Ectodermal cell (in vitro differentiated cells): ENCODE measurements around the gene PLCE1.

Source experiments
- H3K27ac ChIP-seq: 2 replicates; pipeline ENCODE4 v1.7.0; 2013; ENCODE audit warnings: mild to moderate bottlenecking, low read depth, low read length; ENCODE audit not compliant: insufficient read depth, poor library complexity, severe bottlenecking
- H3K27me3 ChIP-seq: 2 replicates; pipeline ENCODE4 v1.7.0; 2013; ENCODE audit warnings: mild to moderate bottlenecking, low read length; ENCODE audit not compliant: insufficient read depth, control insufficient read depth, poor library complexity, severe bottlenecking
- H3K36me3 ChIP-seq: one replicate; pipeline ENCODE4 v1.7.0; 2013; ENCODE audit warnings: low read length; ENCODE audit not compliant: control insufficient read depth, insufficient read depth
- H3K4me1 ChIP-seq: one replicate; pipeline ENCODE4 v1.7.0; 2013; ENCODE audit warnings: low read length; ENCODE audit not compliant: control insufficient read depth, insufficient read depth
- H3K4me3 ChIP-seq: 2 replicates; pipeline ENCODE4 v1.7.0; 2013; ENCODE audit warnings: low read depth, low read length, control low read depth; ENCODE audit not compliant: insufficient read depth
- H3K9me3 ChIP-seq: 2 replicates; pipeline ENCODE4 v1.7.0; 2013; ENCODE audit warnings: mild to moderate bottlenecking, low read length, moderate library complexity; ENCODE audit not compliant: control insufficient read depth
- WGBS, 2 experiments: methylation state at CpG; one replicate each; pipeline ENCODE4 v1.1.7; 2013; ENCODE audit warnings: missing lambda C conversion rate in 2 of 2; 5-methylcytosine and 5-hydroxymethylcytosine counted together

The PLCE1 gene

DNA sequence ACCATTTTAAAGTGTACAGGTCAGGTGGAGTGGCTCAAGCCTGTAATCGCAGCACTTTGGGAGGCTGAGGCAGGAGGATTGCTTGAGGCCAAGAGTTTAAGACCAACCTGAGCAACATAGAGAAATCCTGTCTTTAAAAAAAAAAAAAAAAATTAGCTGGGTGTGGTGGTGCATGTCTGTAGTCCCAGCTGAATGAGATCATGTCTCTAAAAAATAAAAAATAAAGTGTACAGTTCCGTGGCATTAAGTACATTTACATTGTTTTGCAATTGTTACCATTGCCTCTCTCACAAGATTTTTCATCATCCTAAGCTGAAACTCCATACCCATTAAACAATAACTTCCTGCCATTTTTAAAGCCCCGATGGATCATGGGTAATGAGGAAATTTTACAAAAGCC lies 20.6 kb downstream of the PLCE1 start:
- 96 to 100% methylated on average over 3 of the region's 3 CpGs for WGBS, 2 experiments
- H3K9me3 ChIP-seq = no peaks in the 10 kb centered on the region
- H3K27me3 ChIP-seq = no peaks in the 10 kb centered on the region
- no peaks in the 10 kb centered on the region for H3K4me1 ChIP-seq
- H3K27ac ChIP-seq = no peak overlapping the region
- H3K4me3 ChIP-seq = no peak overlapping the region
- H3K36me3 ChIP-seq = no peaks in the 10 kb centered on the region

DNA sequence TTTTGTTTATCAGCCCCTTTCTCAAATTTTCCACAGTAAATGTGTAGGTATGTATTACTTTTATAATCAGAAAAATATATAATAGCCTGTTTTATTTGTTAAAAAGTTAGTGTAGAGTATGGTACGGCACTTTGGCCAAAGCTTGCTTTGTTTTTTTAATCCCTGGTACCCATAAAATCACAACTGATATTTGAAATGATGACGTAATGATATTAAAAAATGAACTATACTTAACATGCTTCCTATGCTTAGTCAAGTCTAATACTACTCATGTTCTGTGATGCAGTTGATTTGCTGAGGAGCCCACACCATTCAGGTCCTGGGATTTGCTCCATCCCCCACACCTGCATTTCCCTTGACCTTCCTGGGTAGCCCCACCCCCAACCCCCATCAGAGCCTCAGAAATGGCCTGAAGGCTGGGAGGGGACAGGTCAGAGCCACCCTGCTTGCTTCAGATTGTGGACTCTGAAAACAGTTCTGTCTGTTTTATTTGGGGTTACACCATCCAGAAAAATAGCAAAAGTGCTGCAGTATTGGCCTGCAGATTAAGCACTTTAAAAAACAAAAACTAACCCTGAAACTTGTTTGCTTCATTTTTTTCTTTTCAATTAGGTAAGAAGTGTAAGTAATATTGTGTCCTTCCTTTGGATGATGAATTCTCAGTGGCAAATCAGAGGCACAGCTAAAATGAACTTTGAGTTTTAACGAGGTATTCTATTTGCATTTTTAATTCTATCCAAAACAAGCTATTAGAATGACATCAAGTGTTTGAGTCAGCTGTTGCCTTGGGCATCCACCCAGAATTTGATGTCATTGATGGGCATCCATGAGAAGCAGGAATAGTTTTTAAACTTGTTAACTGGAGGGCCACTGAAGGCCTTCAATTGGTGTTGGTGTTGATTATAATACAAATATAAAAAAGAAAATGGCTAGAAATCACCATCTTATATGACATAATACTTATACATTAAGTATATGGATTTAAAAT lies 23.3 kb downstream of the PLCE1 start:
- H3K27me3 ChIP-seq = no peaks in the 10 kb centered on the region
- no peak overlapping the region for H3K27ac ChIP-seq
- H3K9me3 ChIP-seq = no peaks in the 10 kb centered on the region
- 78% methylated on average over 3 of the region's 3 CpGs; no CpG with 5 or more reads in 1 of the 2 experiments for WGBS, 2 experiments
- no peak overlapping the region for H3K4me3 ChIP-seq
- no peaks in the 10 kb centered on the region for H3K4me1 ChIP-seq
- no peaks in the 10 kb centered on the region for H3K36me3 ChIP-seq

DNA sequence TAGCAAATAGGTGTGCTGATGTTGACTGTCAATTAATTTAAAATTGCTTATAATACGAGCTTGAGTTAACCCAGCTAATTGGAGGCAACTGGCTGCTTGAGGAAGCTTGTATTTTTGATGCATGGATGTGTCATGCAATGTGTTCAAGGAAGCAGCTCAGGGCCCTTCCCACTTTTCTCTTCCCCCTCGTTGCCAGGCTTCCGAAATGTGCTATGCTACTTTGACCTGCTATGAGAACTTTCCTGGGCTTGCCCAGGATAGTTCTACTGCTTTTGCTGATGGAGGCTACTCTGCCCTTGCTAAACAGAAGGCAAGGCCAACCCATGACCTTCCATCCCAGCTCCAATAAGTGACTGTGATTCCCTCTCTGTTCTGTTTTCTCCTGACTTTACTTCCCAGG lies 24.4 kb downstream of the PLCE1 start:
- WGBS, 2 experiments = 83 to 94% methylated on average over 3 of the region's 3 CpGs
- H3K4me1 ChIP-seq = no peaks in the 10 kb centered on the region
- no peak overlapping the region for H3K27ac ChIP-seq
- no peaks in the 10 kb centered on the region for H3K9me3 ChIP-seq
- H3K4me3 ChIP-seq = no peak overlapping the region
- no peaks in the 10 kb centered on the region for H3K36me3 ChIP-seq
- no peaks in the 10 kb centered on the region for H3K27me3 ChIP-seq

DNA sequence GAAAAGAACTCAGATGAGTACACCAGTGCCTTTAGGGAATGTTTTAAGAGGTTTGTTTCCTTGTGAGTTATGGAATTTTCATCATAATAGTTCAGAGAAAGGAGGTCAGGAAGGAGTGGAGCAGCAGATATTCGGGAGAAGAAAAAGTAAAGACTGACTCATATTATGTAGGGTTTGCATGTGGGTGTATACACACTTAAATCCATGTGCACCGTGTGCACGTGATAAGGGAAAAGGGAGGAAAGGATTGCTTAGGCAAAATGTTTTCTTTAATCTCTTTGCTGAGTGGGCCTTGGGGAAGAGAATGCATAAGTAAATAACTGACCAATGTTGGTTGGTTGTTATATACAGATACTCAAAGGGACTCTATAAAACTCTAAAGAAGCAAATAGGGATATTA lies 30.2 kb downstream of the PLCE1 start:
- Histone ChIP-seq H3K9me3 (no peaks in the 10 kb centered on the region), H3K27ac (no peak overlapping the region), H3K36me3 (no peaks in the 10 kb centered on the region), H3K4me1 (no peaks in the 10 kb centered on the region), H3K4me3 (no peak overlapping the region), H3K27me3 (no peaks in the 10 kb centered on the region)
- 88 to 90% methylated on average over 3 of the region's 3 CpGs for WGBS, 2 experiments

DNA sequence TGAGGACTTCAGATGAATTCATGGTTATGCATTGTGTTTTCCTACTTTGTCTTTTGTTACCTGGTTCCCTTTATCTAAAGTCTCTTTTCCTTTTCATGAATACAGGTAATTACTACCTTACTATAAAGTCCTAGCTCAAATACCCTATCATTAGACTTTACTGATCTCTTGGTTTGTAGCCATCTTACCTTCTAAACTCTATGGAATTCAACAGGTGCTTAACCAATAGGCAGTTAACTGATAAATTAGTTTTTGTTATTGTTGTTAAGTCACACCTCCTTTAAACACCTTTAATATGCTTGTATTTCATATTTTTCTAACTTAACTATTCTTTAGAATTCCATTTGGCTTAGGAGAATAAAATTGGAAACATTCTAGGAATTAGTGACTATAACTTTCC lies 30.7 kb downstream of the PLCE1 start:
- Histone ChIP-seq H3K4me3 (no peak overlapping the region), H3K36me3 (no peaks in the 10 kb centered on the region), H3K27ac (no peak overlapping the region), H3K9me3 (no peaks in the 10 kb centered on the region), H3K4me1 (no peaks in the 10 kb centered on the region), H3K27me3 (no peaks in the 10 kb centered on the region)

DNA sequence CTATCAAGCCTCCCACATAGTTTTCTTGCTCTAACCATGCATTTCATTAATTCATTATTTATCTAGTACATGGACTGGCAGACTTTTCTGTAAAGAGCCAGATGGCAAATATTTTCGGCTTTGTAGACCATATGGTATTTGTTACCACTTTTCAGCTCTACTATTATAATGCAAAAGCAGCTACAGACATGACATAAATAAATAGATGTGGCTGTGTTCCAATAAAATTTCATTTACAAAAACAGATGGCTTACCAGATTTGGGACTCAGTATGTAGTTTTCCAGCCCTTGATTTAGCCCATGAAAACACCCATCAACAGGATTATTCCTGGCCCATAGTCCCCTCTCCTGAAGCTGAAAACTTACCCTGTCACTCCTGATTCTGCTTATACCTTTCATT lies 32.1 kb downstream of the PLCE1 start:
- Histone ChIP-seq H3K4me1 (no peaks in the 10 kb centered on the region), H3K9me3 (no peaks in the 10 kb centered on the region), H3K27ac (no peak overlapping the region), H3K4me3 (no peak overlapping the region), H3K36me3 (no peaks in the 10 kb centered on the region), H3K27me3 (no peaks in the 10 kb centered on the region)
- WGBS, 2 experiments = 87 to 100% methylated on average over 1 of the region's 1 CpG

DNA sequence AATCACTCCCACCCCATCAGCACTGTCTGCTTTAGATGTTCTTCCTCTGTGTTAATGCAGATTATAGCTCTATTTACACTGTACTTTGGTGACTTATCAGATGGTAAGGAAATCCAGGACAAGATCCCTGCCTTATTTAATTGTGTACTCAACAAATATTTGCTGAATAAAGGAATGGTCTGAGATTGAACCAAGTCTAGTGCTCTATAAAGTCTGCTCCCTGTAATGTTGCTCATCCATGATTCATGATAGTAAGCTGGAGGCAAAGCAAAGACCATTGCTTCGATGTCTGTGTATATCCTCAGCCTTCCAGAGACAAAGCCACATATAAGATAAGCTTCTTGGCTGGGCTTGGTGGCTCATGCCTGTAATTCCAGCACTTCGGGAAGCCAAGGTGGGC lies 33.5 kb downstream of the PLCE1 start:
- WGBS, 2 experiments = 91 to 93% methylated on average over 2 of the region's 2 CpGs
- Histone ChIP-seq H3K4me3 (no peak overlapping the region), H3K4me1 (no peaks in the 10 kb centered on the region), H3K36me3 (no peaks in the 10 kb centered on the region), H3K27me3 (no peaks in the 10 kb centered on the region), H3K9me3 (no peaks in the 10 kb centered on the region), H3K27ac (no peak overlapping the region)

DNA sequence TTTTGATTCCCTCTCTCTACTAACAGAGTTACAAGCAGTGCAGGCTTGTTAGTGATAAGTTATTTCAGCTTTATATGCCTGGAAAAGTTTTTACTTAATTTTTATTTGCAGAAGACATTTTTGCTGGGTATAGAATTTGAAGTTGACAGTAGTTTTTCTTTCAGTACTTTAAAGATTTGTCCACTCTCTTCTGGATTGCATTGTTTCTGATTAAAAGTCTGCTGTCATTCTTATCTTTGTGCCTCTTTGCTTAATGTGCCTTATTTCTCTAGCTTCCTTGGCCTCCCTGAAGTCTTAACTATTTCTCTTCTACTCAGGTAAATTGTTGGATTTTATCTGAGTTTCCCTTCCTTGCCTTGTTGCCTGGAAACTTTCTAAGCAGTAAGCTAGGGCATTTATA lies 36.2 kb downstream of the PLCE1 start:
- H3K4me1 ChIP-seq = no peaks in the 10 kb centered on the region
- H3K27ac ChIP-seq = no peak overlapping the region
- H3K27me3 ChIP-seq = no peaks in the 10 kb centered on the region
- no peak overlapping the region for H3K4me3 ChIP-seq
- H3K9me3 ChIP-seq = no peaks in the 10 kb centered on the region
- no peaks in the 10 kb centered on the region for H3K36me3 ChIP-seq

DNA sequence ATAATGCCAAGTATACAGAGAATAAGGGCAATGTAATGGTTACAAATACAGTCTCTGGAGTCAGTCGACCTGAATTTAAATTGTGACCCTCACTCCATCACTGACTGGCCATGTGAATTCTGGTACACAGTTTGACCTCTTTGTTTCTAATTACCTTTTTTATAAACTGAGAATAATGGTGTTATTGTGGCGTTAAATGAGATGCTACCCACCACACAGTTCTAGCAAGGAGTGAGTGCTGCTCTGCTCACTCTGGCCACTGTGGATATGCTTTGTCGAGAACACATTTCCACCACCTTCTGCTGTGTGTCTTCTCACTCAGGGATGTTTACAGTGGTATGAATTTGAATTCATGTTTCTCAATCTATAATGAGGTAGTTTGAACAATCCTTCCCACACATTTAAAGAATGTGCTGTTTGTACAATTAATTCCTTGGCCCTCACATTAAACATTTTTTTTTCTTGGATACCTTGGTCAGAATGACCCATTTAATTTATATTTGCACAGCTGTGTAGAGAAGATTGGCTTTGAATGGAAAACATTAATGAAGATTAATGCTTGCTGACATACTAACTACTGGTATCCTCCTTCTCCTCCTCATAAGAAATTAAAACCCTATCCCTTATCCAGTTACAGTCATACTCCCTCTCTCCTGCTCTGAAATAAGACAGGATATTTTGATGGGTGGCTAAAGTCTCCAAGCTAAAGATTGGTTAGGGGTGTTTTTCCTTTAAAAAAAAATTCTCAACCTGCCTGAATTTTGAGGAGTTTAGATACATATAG lies 42.4 kb downstream of the PLCE1 start:
- Histone ChIP-seq H3K9me3 (no peaks in the 10 kb centered on the region), H3K27me3 (no peaks in the 10 kb centered on the region), H3K4me1 (peaks cover 8% of the 10 kb centered on the region), H3K27ac (no peak overlapping the region), H3K4me3 (no peak overlapping the region), H3K36me3 (no peaks in the 10 kb centered on the region)
- 86 to 88% methylated on average over 3 of the region's 3 CpGs for WGBS, 2 experiments

DNA sequence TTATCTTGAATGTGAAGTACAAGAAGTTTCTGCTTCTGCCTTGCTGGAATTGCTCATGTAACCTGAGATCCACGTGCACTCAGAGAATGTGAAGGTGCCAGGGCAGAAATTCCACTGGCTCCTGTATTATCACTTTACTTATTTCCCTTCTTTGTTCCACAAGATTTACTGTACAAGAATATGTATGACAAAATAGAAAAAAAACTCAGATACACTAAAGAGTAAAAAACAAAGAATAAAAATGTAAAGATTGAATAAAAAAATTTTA lies 43.0 kb downstream of the PLCE1 start:
- Histone ChIP-seq H3K27ac (no peak overlapping the region), H3K9me3 (no peaks in the 10 kb centered on the region), H3K4me1 (peaks cover 8% of the 10 kb centered on the region), H3K27me3 (no peaks in the 10 kb centered on the region), H3K36me3 (no peaks in the 10 kb centered on the region), H3K4me3 (no peak overlapping the region)
- 50 to 55% methylated on average over 1 of the region's 1 CpG for WGBS, 2 experiments
